ENCODE measurements around the gene ADAMTS14.

ADAMTS14 gene

GRCh38 chr10:70695241-70696030, 23.1 kb downstream of the ADAMTS14 start:
- DNase-seq: no peak

- no peak for DNase-seq
Observed at GRCh38 chr10:70698211-70698610, 25.9 kb downstream of the ADAMTS14 start.

GRCh38 chr10:70699063-70699658, 26.9 kb downstream of the ADAMTS14 start:
- no peak for DNase-seq

- no peak for DNase-seq
Observed at GRCh38 chr10:70699659-70700174, 27.4 kb downstream of the ADAMTS14 start.

- no peak for DNase-seq
Observed at GRCh38 chr10:70702190-70702763, 30.0 kb downstream of the ADAMTS14 start.

GRCh38 chr10:70704211-70704610, 31.9 kb downstream of the ADAMTS14 start:
- no peak for DNase-seq

- no peak for DNase-seq
Observed at GRCh38 chr10:70705121-70705861, 33.0 kb downstream of the ADAMTS14 start.

GRCh38 chr10:70711177-70711576, 38.9 kb downstream of the ADAMTS14 start:
- no peak for DNase-seq

- no peak for DNase-seq
Observed at GRCh38 chr10:70711911-70712310, 39.6 kb downstream of the ADAMTS14 start.

- DNase-seq: no peak
Observed at GRCh38 chr10:70714245-70714644, 41.9 kb downstream of the ADAMTS14 start.

- DNase-seq: no peak
Observed at GRCh38 chr10:70714951-70715350, 42.6 kb downstream of the ADAMTS14 start.

GRCh38 chr10:70715853-70716795, 43.8 kb downstream of the ADAMTS14 start:
- no peak for DNase-seq

- no peak for DNase-seq
Observed at GRCh38 chr10:70722820-70723424, 50.6 kb downstream of the ADAMTS14 start.

- DNase-seq: no peak
Observed at GRCh38 chr10:70723771-70724170, 51.5 kb downstream of the ADAMTS14 start.

- DNase-seq: no peak
Observed at GRCh38 chr10:70726909-70727495, 54.7 kb downstream of the ADAMTS14 start.

GRCh38 chr10:70728328-70728727, 56.0 kb downstream of the ADAMTS14 start:
- no peak for DNase-seq

- no peak for DNase-seq
Observed at GRCh38 chr10:70729763-70730357, 57.6 kb downstream of the ADAMTS14 start.

- DNase-seq: no peak
Observed at GRCh38 chr10:70730955-70731354, 58.6 kb downstream of the ADAMTS14 start.

GRCh38 chr10:70732569-70732968, 60.3 kb downstream of the ADAMTS14 start:
- no peak for DNase-seq

GRCh38 chr10:70733051-70733450, 60.7 kb downstream of the ADAMTS14 start:
- no peak for DNase-seq

- no peak for DNase-seq
Observed at GRCh38 chr10:70735161-70735560, 62.9 kb downstream of the ADAMTS14 start.

All from effector CD8-positive, alpha-beta T cell (primary cell).